Smooth muscle cell (in vitro differentiated cells): ENCODE data around the gene BRD4. TPM values are rescaled to one million over a fixed set of nuclear protein-coding genes. Genes with fewer than 3 reads are reported as not detected.

Source experiments
- DNase-seq: peaks from one replicate; lab custom pipeline; 2025; ENCODE audit not compliant: unreplicated experiment; lab: John Stamatoyannopoulos, UW
- H2AFZ ChIP-seq: fragments of 200-600 bp; sonication (generic); 2 replicates; pipeline ENCODE4 v1.6.0; 2016; ENCODE audit warnings: antibody characterized with exemption, low read depth, mild to moderate bottlenecking
- H3F3A ChIP-seq: fragments of 200-600 bp; sonication (generic); 2 replicates; pipeline ENCODE4 v1.6.0; 2017; ENCODE audit warnings: antibody characterized with exemption, low read depth
- H3K27ac ChIP-seq: fragments of 200-600 bp; sonication (generic); 2 replicates; pipeline ENCODE4 v1.5.1; 2016; ENCODE audit warnings: low read depth, mild to moderate bottlenecking
- H3K27me3 ChIP-seq: fragments of 200-600 bp; sonication (generic); 2 replicates; pipeline ENCODE4 v1.6.1; 2016; ENCODE audit warnings: low read depth, mild to moderate bottlenecking
- H3K36me3 ChIP-seq: fragments of 200-600 bp; sonication (generic); 2 replicates; pipeline ENCODE4 v1.5.1; 2016; ENCODE audit warnings: low read depth
- H3K4me1 ChIP-seq: fragments of 200-600 bp; sonication (generic); 2 replicates; pipeline ENCODE4 v1.5.1; 2016; ENCODE audit warnings: low read depth
- H3K4me2 ChIP-seq: fragments of 200-600 bp; sonication (generic); 2 replicates; pipeline ENCODE4 v1.6.0; 2016; ENCODE audit warnings: mild to moderate bottlenecking
- H3K4me3 ChIP-seq: fragments of 200-600 bp; sonication (generic); 2 replicates; pipeline ENCODE4 v1.5.1; 2016; ENCODE audit warnings: mild to moderate bottlenecking
- H3K79me2 ChIP-seq: fragments of 200-600 bp; sonication (generic); 2 replicates; pipeline ENCODE4 v1.6.0; 2016; ENCODE audit warnings: low read depth, mild to moderate bottlenecking
- H3K9ac ChIP-seq: fragments of 200-600 bp; sonication (generic); 2 replicates; pipeline ENCODE4 v1.6.0; 2016; ENCODE audit warnings: low read depth
- H3K9me3 ChIP-seq: fragments of 200-600 bp; sonication (generic); replicated peaks from 2 replicates; pipeline ENCODE4 v1.5.1; 2016; ENCODE audit warnings: low read depth
- H4K20me1 ChIP-seq: fragments of 200-600 bp; sonication (generic); 2 replicates; pipeline ENCODE4 v1.6.0; 2016; ENCODE audit warnings: low read depth
- WGBS: methylation state at CpG from one replicate; pipeline ENCODE4 v1.1.7; 2016; ENCODE audit warnings: low lambda C conversion rate; 5-methylcytosine and 5-hydroxymethylcytosine counted together
- polyA plus RNA-seq: library from polyadenylated mRNA; unstranded; fragments of >200 nt; fragmentation: Nextera tagmentation; extraction: Ambion mirVana; gene quantifications from 2 replicates; pipeline ENCODE4 v1.2.1, GENCODE V29; 2016
- total RNA-seq: library from RNA; depleted of rRNA; stranded (reverse); fragments of >200 nt; gene quantifications from 2 replicates; pipeline ENCODE4 v1.2.3, GENCODE V29; 2014
- TF ChIP-seq, protein P1 (sequence below): fragments of 200-600 bp; sonication (generic); IDR thresholded peaks from 2 replicates; pipeline ENCODE4 v1.5.1; 2017; ENCODE audit warnings: borderline replicate concordance, mild to moderate bottlenecking, antibody characterized with exemption; ENCODE audit not compliant: insufficient read depth, poor library complexity, severe bottlenecking

Gene BRD4
- total and polyA plus RNA-seq, 2 experiments from 2014 or later, result 24.1 to 102 TPM

- DNase-seq, result no peak
- Histone ChIP-seq H3K4me3 (no peak overlapping the region), H4K20me1 (peaks cover 100% of the 10 kb centered on the region), H3F3A (peaks cover 8% of the 10 kb centered on the region), H3K4me2 (no peak overlapping the region), H3K9ac (no peak overlapping the region), H3K79me2 (peaks cover 78% of the 10 kb centered on the region), H3K9me3 (no peaks in the 10 kb centered on the region), H3K27me3 (no peaks in the 10 kb centered on the region), H3K4me1 (no peaks in the 10 kb centered on the region), H3K27ac (no peak overlapping the region), H2AFZ (no peak overlapping the region), H3K36me3 (peaks cover 4% of the 10 kb centered on the region)
- TF ChIP-seq, protein P1, sequence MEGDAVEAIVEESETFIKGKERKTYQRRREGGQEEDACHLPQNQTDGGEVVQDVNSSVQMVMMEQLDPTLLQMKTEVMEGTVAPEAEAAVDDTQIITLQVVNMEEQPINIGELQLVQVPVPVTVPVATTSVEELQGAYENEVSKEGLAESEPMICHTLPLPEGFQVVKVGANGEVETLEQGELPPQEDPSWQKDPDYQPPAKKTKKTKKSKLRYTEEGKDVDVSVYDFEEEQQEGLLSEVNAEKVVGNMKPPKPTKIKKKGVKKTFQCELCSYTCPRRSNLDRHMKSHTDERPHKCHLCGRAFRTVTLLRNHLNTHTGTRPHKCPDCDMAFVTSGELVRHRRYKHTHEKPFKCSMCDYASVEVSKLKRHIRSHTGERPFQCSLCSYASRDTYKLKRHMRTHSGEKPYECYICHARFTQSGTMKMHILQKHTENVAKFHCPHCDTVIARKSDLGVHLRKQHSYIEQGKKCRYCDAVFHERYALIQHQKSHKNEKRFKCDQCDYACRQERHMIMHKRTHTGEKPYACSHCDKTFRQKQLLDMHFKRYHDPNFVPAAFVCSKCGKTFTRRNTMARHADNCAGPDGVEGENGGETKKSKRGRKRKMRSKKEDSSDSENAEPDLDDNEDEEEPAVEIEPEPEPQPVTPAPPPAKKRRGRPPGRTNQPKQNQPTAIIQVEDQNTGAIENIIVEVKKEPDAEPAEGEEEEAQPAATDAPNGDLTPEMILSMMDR, result no peak
- 88% methylated on average over 12 of the region's 12 CpGs for WGBS
Measured at GRCh38 chr19:15268192-15268927, 64.0 kb downstream of the BRD4 start.

DNA sequence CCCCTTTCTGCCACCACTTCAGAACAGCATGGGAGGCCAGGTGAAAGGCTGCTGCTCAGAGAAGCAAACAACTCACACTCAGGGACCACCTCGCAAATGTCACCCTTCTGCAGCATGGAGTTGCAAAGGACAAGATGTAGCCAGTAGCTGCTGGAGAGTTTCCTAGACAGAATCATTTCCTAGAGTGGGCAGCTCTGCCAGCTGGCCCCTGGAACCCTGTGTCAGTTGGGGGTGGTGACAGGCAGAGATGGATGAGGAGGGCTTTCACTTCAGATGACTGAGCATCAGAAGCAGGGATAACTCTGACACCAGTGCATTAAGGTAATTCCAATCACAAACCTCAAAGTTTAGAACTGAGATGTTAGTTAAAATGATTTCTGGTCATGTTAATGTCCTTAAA is 65.7 kb downstream of the BRD4 start:
- no peak for DNase-seq
- Histone ChIP-seq H3K4me1 (no peaks in the 10 kb centered on the region), H3K9me3 (no peaks in the 10 kb centered on the region), H3K27ac (no peak overlapping the region), H3F3A (peaks cover 8% of the 10 kb centered on the region), H3K36me3 (peaks cover 4% of the 10 kb centered on the region), H2AFZ (no peak overlapping the region), H3K4me3 (no peak overlapping the region), H4K20me1 (peaks cover 100% of the 10 kb centered on the region), H3K27me3 (no peaks in the 10 kb centered on the region), H3K4me2 (no peak overlapping the region), H3K79me2 (peaks cover 77% of the 10 kb centered on the region), H3K9ac (no peak overlapping the region)
- WGBS, result 100% methylated on average over 1 of the region's 1 CpG
- TF ChIP-seq, protein P1, result no peak

DNA sequence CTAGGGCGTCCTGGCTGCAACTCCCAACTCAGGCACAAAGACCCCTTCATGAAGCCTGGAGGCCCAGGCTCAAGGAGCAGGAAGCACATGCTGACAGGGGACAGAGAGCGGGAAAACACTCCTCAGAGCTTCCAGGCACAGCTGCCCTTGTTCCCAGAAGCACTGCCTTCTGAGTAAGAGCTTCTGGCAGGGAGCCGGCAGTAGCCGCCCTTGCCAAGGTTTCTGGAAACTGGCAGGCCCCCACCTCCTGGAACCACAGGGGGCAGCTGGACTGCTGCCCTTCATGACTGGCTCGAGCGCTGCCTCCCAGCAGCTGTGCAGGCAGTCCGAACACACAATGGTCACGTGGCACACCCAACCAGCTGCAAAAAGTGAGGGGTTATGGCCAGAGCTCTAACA is 66.5 kb downstream of the BRD4 start:
- no peak overlapping the region for H3K4me2 ChIP-seq
- no peak for DNase-seq
- no peak overlapping the region for H3K9ac ChIP-seq
- no peaks in the 10 kb centered on the region for H3K27me3 ChIP-seq
- peaks cover 100% of the 10 kb centered on the region for H4K20me1 ChIP-seq
- H3K27ac ChIP-seq, result no peak overlapping the region
- WGBS, result 88% methylated on average over 8 of the region's 8 CpGs
- TF ChIP-seq, protein P1, result no peak
- H3F3A ChIP-seq, result peaks cover 8% of the 10 kb centered on the region
- H3K36me3 ChIP-seq, result peaks cover 4% of the 10 kb centered on the region
- peaks cover 75% of the 10 kb centered on the region for H3K79me2 ChIP-seq
- no peaks in the 10 kb centered on the region for H3K9me3 ChIP-seq
- H3K4me1 ChIP-seq, result no peaks in the 10 kb centered on the region
- no peak overlapping the region for H2AFZ ChIP-seq
- no peak overlapping the region for H3K4me3 ChIP-seq
